Activated T-cell treated with anti-CD3 and anti-CD28 coated beads for 4 hours (primary cell): ENCODE results near the gene TRAPPC2.

Experiments used
- DNase-seq: peaks from one replicate; pipeline ENCODE4 v3.0.0-alpha.2; 2020

The TRAPPC2 gene

GRCh38 chrX:13664020-13664419, 70.4 kb downstream of the TRAPPC2 start:
- no peak for DNase-seq

GRCh38 chrX:13662355-13662791, 72.0 kb downstream of the TRAPPC2 start:
- no peak for DNase-seq
